Fibroblast of pulmonary artery (primary cell): ENCODE data around the gene PALD1.

Experiments used
- DNase-seq: peaks from one replicate; pipeline ENCODE4 v3.0.0-alpha.2; 2010; ENCODE audit warnings: low read depth
- H3K4me3 ChIP-seq: replicated peaks from 2 replicates; pipeline ENCODE4 v1.5.1; 2011; ENCODE audit warnings: low read depth, mild to moderate bottlenecking, control low read depth, low read length, moderate library complexity
- TF ChIP-seq, protein P1 (sequence below): IDR thresholded peaks from 2 replicates; pipeline ENCODE4 v1.5.1; 2011; ENCODE audit warnings: mild to moderate bottlenecking, control low read depth, low read length, inconsistent platforms; ENCODE audit errors: missing control alignments

Gene PALD1

GRCh38 chr10:70487824-70488223, 9.3 kb downstream of the PALD1 start:
- DNase-seq = no peak
- H3K4me3 ChIP-seq = no peak overlapping the region
- TF ChIP-seq, protein P1, sequence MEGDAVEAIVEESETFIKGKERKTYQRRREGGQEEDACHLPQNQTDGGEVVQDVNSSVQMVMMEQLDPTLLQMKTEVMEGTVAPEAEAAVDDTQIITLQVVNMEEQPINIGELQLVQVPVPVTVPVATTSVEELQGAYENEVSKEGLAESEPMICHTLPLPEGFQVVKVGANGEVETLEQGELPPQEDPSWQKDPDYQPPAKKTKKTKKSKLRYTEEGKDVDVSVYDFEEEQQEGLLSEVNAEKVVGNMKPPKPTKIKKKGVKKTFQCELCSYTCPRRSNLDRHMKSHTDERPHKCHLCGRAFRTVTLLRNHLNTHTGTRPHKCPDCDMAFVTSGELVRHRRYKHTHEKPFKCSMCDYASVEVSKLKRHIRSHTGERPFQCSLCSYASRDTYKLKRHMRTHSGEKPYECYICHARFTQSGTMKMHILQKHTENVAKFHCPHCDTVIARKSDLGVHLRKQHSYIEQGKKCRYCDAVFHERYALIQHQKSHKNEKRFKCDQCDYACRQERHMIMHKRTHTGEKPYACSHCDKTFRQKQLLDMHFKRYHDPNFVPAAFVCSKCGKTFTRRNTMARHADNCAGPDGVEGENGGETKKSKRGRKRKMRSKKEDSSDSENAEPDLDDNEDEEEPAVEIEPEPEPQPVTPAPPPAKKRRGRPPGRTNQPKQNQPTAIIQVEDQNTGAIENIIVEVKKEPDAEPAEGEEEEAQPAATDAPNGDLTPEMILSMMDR = no peak

DNA sequence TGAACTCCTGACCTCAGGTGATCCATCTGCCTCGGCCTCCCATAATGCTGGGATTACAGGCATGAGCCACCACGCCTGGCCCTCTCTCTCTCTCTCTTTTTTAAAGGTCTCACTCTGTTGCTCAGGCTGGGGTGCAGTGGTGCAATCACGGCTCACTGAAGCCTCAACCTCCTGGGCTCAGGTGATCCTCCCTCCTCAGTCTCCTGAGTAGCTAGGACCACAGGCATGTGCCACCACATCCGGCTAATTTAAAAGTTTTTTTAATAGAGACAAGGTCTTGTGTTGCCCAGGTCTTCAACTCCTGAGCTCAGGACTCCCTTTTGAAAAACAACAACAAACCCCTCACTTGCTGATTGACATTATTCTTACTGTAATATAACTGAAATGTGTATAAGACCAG, 11.6 kb downstream of the PALD1 start:
- H3K4me3 ChIP-seq = no peak overlapping the region
- TF ChIP-seq, protein P1 = no peak
- DNase-seq = no peak

- TF ChIP-seq, protein P1 = no peak
- DNase-seq = no peak
- no peak overlapping the region for H3K4me3 ChIP-seq
Measured at GRCh38 chr10:70491614-70492013, 13.0 kb downstream of the PALD1 start.

DNA sequence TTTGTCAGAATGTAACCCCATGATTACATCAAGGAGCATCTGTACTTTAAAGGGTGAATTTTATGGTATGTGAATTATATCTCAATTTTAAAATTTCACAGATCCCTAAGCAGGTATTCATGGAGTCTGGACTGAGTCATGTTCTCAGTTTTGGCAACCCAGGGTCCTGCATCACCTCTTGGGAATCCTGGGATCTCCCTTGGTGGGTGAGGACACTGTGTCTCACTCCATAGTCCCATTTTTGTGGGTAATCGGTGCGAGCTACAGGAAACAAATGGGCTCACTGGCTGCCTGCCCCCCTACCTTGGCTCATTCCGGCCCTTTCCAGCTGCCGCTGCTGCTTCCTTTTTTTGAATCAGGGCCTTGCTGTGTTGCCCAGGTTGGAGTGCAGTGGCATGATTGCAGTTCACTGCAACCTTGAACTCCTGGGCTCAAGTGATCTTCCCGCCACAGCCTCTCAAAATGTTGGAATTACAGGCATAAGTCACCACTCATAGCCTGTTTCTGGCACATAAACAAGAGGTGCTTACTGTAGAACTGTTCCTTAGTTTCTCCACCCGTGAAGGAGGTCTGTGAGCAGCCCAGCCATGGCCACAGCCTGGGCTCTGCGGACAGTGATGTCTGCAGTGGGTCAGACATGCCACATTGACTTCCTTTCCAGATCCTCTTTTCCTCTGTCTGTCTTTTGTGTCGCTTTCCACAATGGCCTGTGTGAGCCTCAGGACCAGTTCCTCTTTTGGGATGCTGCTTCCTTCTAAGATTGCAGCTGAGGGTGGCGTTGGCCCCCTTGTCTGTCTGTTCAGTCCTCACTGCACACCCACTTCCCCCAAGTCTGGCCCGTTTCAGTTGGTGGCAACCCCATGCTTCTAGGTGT, 14.5 kb downstream of the PALD1 start:
- TF ChIP-seq, protein P1 = no peak
- no peak overlapping the region for H3K4me3 ChIP-seq

DNA sequence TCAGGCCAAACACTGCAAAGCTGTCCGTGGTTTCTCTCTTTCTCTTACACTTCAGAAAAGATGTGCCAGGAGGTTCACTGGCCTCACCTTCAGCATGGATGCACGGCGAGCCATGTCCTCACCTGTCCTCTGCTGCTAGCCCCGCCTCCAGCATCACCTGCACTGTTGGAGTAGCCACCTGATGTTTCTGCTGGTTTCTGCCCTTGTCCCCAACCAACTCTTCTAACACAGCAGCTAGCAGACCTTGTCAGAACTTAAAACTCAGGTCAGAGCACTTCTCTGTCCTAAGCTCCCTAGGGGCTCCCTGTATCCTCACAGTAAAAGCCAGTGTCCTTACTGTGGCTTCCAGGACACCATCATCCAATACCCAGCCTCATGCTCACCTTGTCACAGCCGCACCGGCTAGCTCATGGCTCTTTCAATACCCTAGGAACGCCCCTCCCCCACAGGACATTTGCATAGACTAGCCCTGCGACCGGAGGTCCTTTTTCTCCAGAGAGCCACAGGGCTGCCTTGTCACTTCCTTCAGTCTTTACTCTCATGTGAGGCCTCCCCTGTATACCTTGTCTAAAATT, 15.2 kb downstream of the PALD1 start:
- no peak for DNase-seq
- TF ChIP-seq, protein P1 = no peak
- H3K4me3 ChIP-seq = no peak overlapping the region

More for the DNA sequence above, 14.5 kb downstream of the PALD1 start:
- DNase-seq = no peak

GRCh38 chr10:70494536-70494935, 16.0 kb downstream of the PALD1 start:
- no peak overlapping the region for H3K4me3 ChIP-seq
- DNase-seq = no peak
- TF ChIP-seq, protein P1 = no peak
